Measurements from ENCODE around the gene RAB25. TPM values are rescaled to one million over a fixed set of nuclear protein-coding genes. Genes with fewer than 3 reads are reported as not detected.

Gene RAB25
- total and polyA plus RNA-seq, 2 of the 13 experiments (the other 11 are each of a cell fraction or from before 2014, with no cell fraction given): 0.20 to 0.22 TPM

DNA sequence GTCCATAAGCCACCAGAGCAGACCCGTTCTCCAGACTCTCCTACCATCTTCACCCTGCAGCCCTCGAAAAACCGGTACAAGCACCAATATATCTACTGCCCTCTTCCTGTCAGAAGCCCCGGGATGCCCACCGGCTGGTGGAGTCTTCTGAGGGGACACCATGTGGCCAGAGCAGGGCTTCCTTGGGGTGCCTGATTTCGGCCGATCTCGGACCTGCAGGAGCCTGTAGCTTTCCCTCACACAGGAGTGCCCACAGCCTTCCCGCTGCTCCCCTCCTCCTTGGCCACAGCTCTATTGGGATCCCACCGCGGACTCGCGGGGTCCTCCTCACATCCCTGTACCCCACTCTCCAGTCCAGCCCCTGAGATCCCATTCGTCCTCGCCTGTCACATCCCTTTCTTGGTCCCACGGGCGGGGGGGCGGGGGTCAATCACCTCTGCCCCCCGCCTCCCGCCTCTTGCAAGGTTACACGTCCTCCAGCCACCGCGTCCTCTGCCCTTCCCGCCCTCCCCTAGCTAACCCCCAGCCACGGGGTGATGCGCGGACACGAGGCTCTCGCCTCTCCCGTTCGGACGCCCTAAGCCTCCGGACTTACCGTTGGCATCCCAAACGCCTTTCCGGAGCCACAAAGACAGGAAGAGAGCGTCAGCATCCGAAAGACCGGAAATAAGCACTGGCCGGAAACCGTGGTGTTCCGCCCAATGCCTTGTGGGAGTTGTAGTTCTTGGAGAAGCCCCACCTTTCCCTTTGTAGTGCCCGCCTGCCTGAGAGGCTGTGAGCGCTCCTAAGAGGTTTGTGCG lies 40.5 kb upstream of the RAB25 start, which contains the start of gene SSR2 (continued):
- TF ChIP-seq ZMYM4 (CRISPR knock-in tag; IDR thresholded peaks at IDR 0.05): peak; percentile 51; the same call in 1 of the 2 replicates
- TF ChIP-seq CHCHD3 (CRISPR knock-in tag; IDR thresholded peaks at IDR 0.05): 0 out of 2 replicates have a peak, but pooled peaks have one; percentile 49
- TF ChIP-seq, protein P1, sequence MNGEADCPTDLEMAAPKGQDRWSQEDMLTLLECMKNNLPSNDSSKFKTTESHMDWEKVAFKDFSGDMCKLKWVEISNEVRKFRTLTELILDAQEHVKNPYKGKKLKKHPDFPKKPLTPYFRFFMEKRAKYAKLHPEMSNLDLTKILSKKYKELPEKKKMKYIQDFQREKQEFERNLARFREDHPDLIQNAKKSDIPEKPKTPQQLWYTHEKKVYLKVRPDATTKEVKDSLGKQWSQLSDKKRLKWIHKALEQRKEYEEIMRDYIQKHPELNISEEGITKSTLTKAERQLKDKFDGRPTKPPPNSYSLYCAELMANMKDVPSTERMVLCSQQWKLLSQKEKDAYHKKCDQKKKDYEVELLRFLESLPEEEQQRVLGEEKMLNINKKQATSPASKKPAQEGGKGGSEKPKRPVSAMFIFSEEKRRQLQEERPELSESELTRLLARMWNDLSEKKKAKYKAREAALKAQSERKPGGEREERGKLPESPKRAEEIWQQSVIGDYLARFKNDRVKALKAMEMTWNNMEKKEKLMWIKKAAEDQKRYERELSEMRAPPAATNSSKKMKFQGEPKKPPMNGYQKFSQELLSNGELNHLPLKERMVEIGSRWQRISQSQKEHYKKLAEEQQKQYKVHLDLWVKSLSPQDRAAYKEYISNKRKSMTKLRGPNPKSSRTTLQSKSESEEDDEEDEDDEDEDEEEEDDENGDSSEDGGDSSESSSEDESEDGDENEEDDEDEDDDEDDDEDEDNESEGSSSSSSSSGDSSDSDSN (CRISPR knock-in tag; IDR thresholded peaks at IDR 0.05): peak; percentile 21; the same call in 1 of the 2 replicates
- no peak for TF ChIP-seq ZNF543 (CRISPR knock-in tag; IDR thresholded peaks at IDR 0.05)
- TF ChIP-seq FOSL2 (CRISPR knock-in tag; IDR thresholded peaks at IDR 0.05): peak; percentile 42; the same call in 1 of the 2 replicates
- TF ChIP-seq, protein P2, sequence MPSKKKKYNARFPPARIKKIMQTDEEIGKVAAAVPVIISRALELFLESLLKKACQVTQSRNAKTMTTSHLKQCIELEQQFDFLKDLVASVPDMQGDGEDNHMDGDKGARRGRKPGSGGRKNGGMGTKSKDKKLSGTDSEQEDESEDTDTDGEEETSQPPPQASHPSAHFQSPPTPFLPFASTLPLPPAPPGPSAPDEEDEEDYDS (CRISPR knock-in tag; IDR thresholded peaks at IDR 0.05): peak; percentile 78
- TF ChIP-seq PHF20 (CRISPR knock-in tag; IDR thresholded peaks at IDR 0.05): peak; percentile 70
- peak; percentile 36; the same call in 1 of the 2 replicates for TF ChIP-seq ZNF652 (CRISPR knock-in tag; IDR thresholded peaks at IDR 0.05; ENCODE audit: borderline replicate concordance, low read depth)
- peak; percentile 50 for TF ChIP-seq TEAD3 (CRISPR knock-in tag; optimal IDR thresholded peaks at IDR 0.05; ENCODE audit: borderline replicate concordance)
- TF ChIP-seq HOXA9 (CRISPR knock-in tag; IDR thresholded peaks at IDR 0.05; ENCODE audit: borderline replicate concordance): no peak
- TF ChIP-seq ZNF792 (CRISPR knock-in tag; IDR thresholded peaks at IDR 0.05): peak; percentile 56; the same call in 1 of the 2 replicates
- TF ChIP-seq SATB2 (CRISPR knock-in tag; IDR thresholded peaks at IDR 0.05): no peak
- peak; percentile 41; the same call in 1 of the 2 replicates for TF ChIP-seq HDAC2 (CRISPR knock-in tag; IDR thresholded peaks at IDR 0.05)
- TF ChIP-seq, protein P3, sequence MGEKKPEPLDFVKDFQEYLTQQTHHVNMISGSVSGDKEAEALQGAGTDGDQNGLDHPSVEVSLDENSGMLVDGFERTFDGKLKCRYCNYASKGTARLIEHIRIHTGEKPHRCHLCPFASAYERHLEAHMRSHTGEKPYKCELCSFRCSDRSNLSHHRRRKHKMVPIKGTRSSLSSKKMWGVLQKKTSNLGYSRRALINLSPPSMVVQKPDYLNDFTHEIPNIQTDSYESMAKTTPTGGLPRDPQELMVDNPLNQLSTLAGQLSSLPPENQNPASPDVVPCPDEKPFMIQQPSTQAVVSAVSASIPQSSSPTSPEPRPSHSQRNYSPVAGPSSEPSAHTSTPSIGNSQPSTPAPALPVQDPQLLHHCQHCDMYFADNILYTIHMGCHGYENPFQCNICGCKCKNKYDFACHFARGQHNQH (CRISPR knock-in tag; IDR thresholded peaks at IDR 0.05): peak; percentile 56; the same call in 1 of the 2 replicates
- TF ChIP-seq IKZF4 (CRISPR knock-in tag; IDR thresholded peaks at IDR 0.05; ENCODE audit: borderline replicate concordance, low read depth, not compliant biosample characterization): no peak
- no peak for TF ChIP-seq ZNF296 (CRISPR knock-in tag; conservative IDR thresholded peaks at IDR 0.05)
- TF ChIP-seq, protein P4, sequence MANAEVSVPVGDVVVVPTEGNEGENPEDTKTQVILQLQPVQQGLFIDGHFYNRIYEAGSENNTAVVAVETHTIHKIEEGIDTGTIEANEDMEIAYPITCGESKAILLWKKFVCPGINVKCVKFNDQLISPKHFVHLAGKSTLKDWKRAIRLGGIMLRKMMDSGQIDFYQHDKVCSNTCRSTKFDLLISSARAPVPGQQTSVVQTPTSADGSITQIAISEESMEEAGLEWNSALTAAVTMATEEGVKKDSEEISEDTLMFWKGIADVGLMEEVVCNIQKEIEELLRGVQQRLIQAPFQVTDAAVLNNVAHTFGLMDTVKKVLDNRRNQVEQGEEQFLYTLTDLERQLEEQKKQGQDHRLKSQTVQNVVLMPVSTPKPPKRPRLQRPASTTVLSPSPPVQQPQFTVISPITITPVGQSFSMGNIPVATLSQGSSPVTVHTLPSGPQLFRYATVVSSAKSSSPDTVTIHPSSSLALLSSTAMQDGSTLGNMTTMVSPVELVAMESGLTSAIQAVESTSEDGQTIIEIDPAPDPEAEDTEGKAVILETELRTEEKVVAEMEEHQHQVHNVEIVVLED (CRISPR knock-in tag; IDR thresholded peaks at IDR 0.05; ENCODE audit: borderline replicate concordance): peak; percentile 64; the same call in 1 of the 2 replicates
- TF ChIP-seq, protein P5, sequence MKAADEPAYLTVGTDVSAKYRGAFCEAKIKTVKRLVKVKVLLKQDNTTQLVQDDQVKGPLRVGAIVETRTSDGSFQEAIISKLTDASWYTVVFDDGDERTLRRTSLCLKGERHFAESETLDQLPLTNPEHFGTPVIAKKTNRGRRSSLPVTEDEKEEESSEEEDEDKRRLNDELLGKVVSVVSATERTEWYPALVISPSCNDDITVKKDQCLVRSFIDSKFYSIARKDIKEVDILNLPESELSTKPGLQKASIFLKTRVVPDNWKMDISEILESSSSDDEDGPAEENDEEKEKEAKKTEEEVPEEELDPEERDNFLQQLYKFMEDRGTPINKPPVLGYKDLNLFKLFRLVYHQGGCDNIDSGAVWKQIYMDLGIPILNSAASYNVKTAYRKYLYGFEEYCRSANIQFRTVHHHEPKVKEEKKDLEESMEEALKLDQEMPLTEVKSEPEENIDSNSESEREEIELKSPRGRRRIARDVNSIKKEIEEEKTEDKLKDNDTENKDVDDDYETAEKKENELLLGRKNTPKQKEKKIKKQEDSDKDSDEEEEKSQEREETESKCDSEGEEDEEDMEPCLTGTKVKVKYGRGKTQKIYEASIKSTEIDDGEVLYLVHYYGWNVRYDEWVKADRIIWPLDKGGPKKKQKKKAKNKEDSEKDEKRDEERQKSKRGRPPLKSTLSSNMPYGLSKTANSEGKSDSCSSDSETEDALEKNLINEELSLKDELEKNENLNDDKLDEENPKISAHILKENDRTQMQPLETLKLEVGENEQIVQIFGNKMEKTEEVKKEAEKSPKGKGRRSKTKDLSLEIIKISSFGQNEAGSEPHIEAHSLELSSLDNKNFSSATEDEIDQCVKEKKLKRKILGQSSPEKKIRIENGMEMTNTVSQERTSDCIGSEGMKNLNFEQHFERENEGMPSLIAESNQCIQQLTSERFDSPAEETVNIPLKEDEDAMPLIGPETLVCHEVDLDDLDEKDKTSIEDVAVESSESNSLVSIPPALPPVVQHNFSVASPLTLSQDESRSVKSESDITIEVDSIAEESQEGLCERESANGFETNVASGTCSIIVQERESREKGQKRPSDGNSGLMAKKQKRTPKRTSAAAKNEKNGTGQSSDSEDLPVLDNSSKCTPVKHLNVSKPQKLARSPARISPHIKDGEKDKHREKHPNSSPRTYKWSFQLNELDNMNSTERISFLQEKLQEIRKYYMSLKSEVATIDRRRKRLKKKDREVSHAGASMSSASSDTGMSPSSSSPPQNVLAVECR (CRISPR knock-in tag; IDR thresholded peaks at IDR 0.05; ENCODE audit: borderline replicate concordance): peak; percentile 75; the same call in 1 of the 2 replicates
